Measurements from ENCODE around the gene ATP6V1F.

Gene ATP6V1F

GRCh38 chr7:128843938-128844621, 18.6 kb upstream of the ATP6V1F start:
- no peak overlapping the region for H3K4me3 ChIP-seq (ENCODE audit: low read length)
- WGBS, result 96% methylated on average over 17 of the region's 17 CpGs
- H3K9ac ChIP-seq (ENCODE audit: low read depth, low read length), result no peak overlapping the region
- H3K9me3 ChIP-seq (ENCODE audit: insufficient read depth, low read depth, low read length), result no peaks in the 10 kb centered on the region
- peaks cover 40% of the 10 kb centered on the region; the same call in 1 of the 2 replicates for H3K36me3 ChIP-seq (ENCODE audit: insufficient read depth, low read length)
- H3K27ac ChIP-seq (ENCODE audit: low read depth, low read length), result no peak overlapping the region
- no peaks in the 10 kb centered on the region for H3K4me1 ChIP-seq (ENCODE audit: insufficient read depth, low read length)
- H3K27me3 ChIP-seq (ENCODE audit: insufficient read depth, low read length), result no peaks in the 10 kb centered on the region

DNA sequence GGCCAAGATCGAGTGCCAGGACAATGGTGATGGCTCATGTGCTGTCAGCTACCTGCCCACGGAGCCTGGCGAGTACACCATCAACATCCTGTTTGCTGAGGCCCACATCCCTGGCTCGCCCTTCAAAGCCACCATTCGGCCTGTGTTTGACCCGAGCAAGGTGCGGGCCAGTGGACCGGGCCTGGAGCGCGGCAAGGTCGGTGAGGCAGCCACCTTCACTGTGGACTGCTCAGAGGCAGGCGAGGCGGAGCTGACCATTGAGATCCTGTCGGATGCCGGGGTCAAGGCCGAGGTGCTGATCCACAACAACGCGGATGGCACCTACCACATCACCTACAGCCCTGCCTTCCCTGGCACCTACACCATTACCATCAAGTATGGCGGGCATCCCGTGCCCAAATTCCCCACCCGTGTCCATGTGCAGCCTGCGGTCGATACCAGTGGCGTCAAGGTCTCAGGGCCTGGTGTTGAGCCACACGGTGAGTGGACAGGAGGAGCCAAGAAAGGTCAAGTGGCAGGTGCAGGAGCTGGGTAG, 17.8 kb upstream of the ATP6V1F start:
- no peaks in the 10 kb centered on the region for H3K27me3 ChIP-seq (ENCODE audit: insufficient read depth, low read length)
- H3K36me3 ChIP-seq (ENCODE audit: insufficient read depth, low read length), result peaks cover 46% of the 10 kb centered on the region; the same call in 1 of the 2 replicates
- WGBS, result 96% methylated on average over 25 of the region's 25 CpGs
- H3K9me3 ChIP-seq (ENCODE audit: insufficient read depth, low read depth, low read length), result no peaks in the 10 kb centered on the region
- H3K4me1 ChIP-seq (ENCODE audit: insufficient read depth, low read length), result no peaks in the 10 kb centered on the region
- no peak overlapping the region for H3K27ac ChIP-seq (ENCODE audit: low read depth, low read length)
- H3K9ac ChIP-seq (ENCODE audit: low read depth, low read length), result no peak overlapping the region
- no peak overlapping the region for H3K4me3 ChIP-seq (ENCODE audit: low read length)

DNA sequence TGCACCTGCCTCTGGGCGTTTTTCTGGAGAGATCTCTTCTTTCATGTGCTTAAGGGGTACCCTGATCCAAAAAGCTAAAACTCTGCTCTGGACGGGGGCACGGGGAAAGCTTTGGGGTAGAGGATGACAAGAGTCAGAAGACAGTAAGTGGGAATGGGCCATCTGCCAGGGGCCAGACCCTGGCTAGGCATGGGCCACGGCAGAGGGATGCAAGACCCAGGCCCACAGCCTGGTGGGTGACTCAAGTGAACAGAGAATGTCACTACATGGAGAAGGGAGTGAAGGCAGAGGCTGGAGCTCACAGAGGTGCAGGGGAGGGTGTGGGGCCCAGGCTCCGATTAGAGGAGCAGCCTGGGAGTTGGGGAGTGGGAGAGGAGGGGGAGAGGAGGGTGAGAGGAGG, 17.2 kb upstream of the ATP6V1F start:
- H3K36me3 ChIP-seq (ENCODE audit: insufficient read depth, low read length), result peaks cover 46% of the 10 kb centered on the region; the same call in 1 of the 2 replicates
- no peaks in the 10 kb centered on the region for H3K4me1 ChIP-seq (ENCODE audit: insufficient read depth, low read length)
- H3K4me3 ChIP-seq (ENCODE audit: low read length), result no peak overlapping the region
- no peak overlapping the region for H3K9ac ChIP-seq (ENCODE audit: low read depth, low read length)
- no peak overlapping the region for H3K27ac ChIP-seq (ENCODE audit: low read depth, low read length)
- WGBS, result 89% methylated on average over 5 of the region's 5 CpGs
- H3K27me3 ChIP-seq (ENCODE audit: insufficient read depth, low read length), result no peaks in the 10 kb centered on the region
- no peaks in the 10 kb centered on the region for H3K9me3 ChIP-seq (ENCODE audit: insufficient read depth, low read depth, low read length)

DNA sequence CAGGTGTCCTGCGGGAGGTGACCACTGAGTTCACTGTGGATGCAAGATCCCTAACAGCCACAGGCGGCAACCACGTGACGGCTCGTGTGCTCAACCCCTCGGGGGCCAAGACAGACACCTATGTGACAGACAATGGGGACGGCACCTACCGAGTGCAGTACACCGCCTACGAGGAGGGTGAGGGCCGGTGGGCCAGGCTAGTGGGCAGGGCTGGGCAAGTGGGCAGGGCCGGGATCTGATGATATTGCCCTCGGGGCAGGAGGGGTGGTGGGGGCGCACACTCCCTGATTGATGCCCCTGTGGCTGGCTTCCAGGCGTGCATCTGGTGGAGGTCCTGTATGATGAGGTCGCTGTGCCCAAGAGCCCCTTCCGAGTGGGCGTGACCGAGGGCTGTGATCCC, 16.7 kb upstream of the ATP6V1F start:
- no peak overlapping the region for H3K27ac ChIP-seq (ENCODE audit: low read depth, low read length)
- WGBS, result 92% methylated on average over 19 of the region's 19 CpGs
- no peaks in the 10 kb centered on the region for H3K4me1 ChIP-seq (ENCODE audit: insufficient read depth, low read length)
- no peaks in the 10 kb centered on the region for H3K27me3 ChIP-seq (ENCODE audit: insufficient read depth, low read length)
- H3K9ac ChIP-seq (ENCODE audit: low read depth, low read length), result no peak overlapping the region
- H3K36me3 ChIP-seq (ENCODE audit: insufficient read depth, low read length), result peaks cover 48% of the 10 kb centered on the region; the same call in 1 of the 2 replicates
- no peak overlapping the region for H3K4me3 ChIP-seq (ENCODE audit: low read length)
- H3K9me3 ChIP-seq (ENCODE audit: insufficient read depth, low read depth, low read length), result no peaks in the 10 kb centered on the region

DNA sequence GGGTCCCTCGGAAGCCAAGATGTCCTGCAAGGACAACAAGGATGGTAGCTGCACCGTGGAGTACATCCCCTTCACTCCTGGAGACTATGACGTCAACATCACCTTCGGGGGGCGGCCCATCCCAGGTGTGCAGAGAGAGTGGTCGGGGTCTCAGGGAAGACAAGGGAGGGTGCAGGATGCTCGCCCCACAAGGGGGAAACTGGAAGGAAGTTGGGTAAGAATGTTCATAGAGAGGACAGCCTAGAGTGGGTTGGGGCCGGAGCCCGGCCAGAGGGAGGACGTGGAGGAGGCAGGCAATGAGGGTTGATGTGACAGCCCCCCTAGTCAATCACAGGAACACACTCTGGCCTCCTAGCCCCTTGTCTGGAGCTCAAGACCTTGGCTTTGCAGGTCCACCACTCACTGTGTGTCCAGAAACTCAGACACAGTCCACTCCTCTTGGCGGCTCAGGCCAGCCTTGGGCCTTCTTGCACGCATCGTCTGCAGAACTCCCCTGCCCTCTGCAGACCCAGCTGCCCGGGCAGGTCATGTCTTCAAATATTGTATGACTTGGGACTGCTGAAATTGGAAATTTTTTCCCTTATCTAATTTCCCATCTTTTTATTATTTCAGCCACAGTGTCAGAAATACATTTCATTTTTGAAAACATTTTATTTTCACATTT, 15.7 kb upstream of the ATP6V1F start:
- no peak overlapping the region for H3K9ac ChIP-seq (ENCODE audit: low read depth, low read length)
- no peaks in the 10 kb centered on the region for H3K9me3 ChIP-seq (ENCODE audit: insufficient read depth, low read depth, low read length)
- no peak overlapping the region for H3K27ac ChIP-seq (ENCODE audit: low read depth, low read length)
- H3K4me3 ChIP-seq (ENCODE audit: low read length), result no peak overlapping the region
- no peaks in the 10 kb centered on the region for H3K27me3 ChIP-seq (ENCODE audit: insufficient read depth, low read length)
- WGBS, result 95% methylated on average over 14 of the region's 14 CpGs
- no peaks in the 10 kb centered on the region for H3K4me1 ChIP-seq (ENCODE audit: insufficient read depth, low read length)
- H3K36me3 ChIP-seq (ENCODE audit: insufficient read depth, low read length), result peaks cover 55% of the 10 kb centered on the region; the same call in 1 of the 2 replicates

DNA sequence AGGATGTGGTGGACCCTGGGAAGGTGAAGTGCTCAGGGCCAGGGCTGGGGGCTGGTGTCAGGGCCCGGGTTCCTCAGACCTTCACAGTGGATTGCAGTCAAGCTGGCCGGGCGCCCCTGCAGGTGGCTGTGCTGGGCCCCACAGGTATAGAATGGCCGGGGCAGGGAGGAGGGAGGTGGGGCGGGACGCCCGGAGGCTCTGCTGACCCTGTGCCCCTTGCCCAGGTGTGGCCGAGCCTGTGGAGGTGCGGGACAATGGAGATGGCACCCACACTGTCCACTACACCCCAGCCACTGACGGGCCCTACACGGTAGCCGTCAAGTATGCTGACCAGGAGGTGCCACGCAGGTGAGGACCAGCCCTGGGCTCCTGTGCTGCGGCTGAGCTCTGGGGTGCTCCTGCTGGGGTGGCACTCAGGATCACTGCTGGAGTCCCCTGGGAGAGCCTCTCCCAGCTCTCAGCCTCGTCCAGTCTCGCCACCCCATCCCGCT, 14.9 kb upstream of the ATP6V1F start:
- H3K9me3 ChIP-seq (ENCODE audit: insufficient read depth, low read depth, low read length), result no peaks in the 10 kb centered on the region
- no peaks in the 10 kb centered on the region for H3K4me1 ChIP-seq (ENCODE audit: insufficient read depth, low read length)
- no peaks in the 10 kb centered on the region for H3K27me3 ChIP-seq (ENCODE audit: insufficient read depth, low read length)
- H3K4me3 ChIP-seq (ENCODE audit: low read length), result no peak overlapping the region
- no peak overlapping the region for H3K9ac ChIP-seq (ENCODE audit: low read depth, low read length)
- H3K27ac ChIP-seq (ENCODE audit: low read depth, low read length), result no peak overlapping the region
- H3K36me3 ChIP-seq (ENCODE audit: insufficient read depth, low read length), result peaks cover 59% of the 10 kb centered on the region
- 96% methylated on average over 17 of the region's 17 CpGs for WGBS

GRCh38 chr7:128848289-128849155, 14.1 kb upstream of the ATP6V1F start:
- Histone ChIP-seq H3K36me3 (ENCODE audit: insufficient read depth, low read length) (peaks cover 58% of the 10 kb centered on the region), H3K27me3 (ENCODE audit: insufficient read depth, low read length) (no peaks in the 10 kb centered on the region)

GRCh38 chr7:128849156-128849515, 13.5 kb upstream of the ATP6V1F start:
- Histone ChIP-seq H3K4me1 (ENCODE audit: insufficient read depth, low read length) (no peaks in the 10 kb centered on the region), H3K27me3 (ENCODE audit: insufficient read depth, low read length) (no peaks in the 10 kb centered on the region), H3K4me3 (ENCODE audit: low read length) (no peak overlapping the region), H3K27ac (ENCODE audit: low read depth, low read length) (no peak overlapping the region), H3K36me3 (ENCODE audit: insufficient read depth, low read length) (peaks cover 60% of the 10 kb centered on the region), H3K9ac (ENCODE audit: low read depth, low read length) (no peak overlapping the region; the same call in 1 of the 2 replicates), H3K9me3 (ENCODE audit: insufficient read depth, low read depth, low read length) (no peaks in the 10 kb centered on the region)
- 96% methylated on average over 16 of the region's 16 CpGs for WGBS

More at GRCh38 chr7:128848289-128849155, 14.1 kb upstream of the ATP6V1F start:
- H3K4me1 ChIP-seq (ENCODE audit: insufficient read depth, low read length), result no peaks in the 10 kb centered on the region
- H3K4me3 ChIP-seq (ENCODE audit: low read length), result no peak overlapping the region
- 95% methylated on average over 31 of the region's 31 CpGs for WGBS
- H3K27ac ChIP-seq (ENCODE audit: low read depth, low read length), result no peak overlapping the region
- no peak overlapping the region for H3K9ac ChIP-seq (ENCODE audit: low read depth, low read length)
- no peaks in the 10 kb centered on the region for H3K9me3 ChIP-seq (ENCODE audit: insufficient read depth, low read depth, low read length)

DNA sequence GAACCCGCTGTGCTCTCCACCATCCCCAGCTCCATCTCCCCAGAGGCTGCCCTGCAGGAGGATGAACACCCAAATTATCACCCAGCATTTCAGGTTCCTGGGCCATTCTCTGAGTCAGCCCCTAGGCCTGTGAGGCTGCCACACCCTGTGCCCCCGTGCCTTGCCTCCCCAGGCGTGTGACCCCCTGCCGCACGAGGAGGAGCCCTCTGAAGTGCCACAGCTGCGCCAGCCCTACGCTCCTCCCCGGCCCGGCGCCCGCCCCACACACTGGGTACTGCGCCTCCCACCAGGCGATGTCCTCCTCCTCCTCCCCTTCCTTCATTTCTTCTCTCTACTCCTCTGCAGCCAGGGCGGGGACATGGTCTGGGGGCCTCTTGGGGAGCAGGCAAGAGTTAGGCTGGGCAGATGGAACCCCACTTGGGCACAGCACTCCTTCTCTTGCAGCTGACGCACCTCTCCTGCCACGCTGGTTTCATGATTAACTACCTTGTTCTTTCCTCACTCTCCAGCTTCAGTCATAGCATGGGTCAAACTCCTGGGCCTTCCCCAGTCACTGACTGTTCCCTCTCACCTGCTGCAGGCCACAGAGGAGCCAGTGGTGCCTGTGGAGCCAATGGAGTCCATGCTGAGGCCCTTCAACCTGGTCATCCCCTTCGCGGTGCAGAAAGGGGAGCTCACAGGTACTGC, 12.7 kb upstream of the ATP6V1F start:
- H3K27ac ChIP-seq (ENCODE audit: low read depth, low read length), result no peak overlapping the region
- H3K9ac ChIP-seq (ENCODE audit: low read depth, low read length), result no peak overlapping the region; the same call in 1 of the 2 replicates
- H3K9me3 ChIP-seq (ENCODE audit: insufficient read depth, low read depth, low read length), result no peaks in the 10 kb centered on the region
- H3K4me3 ChIP-seq (ENCODE audit: low read length), result no peak overlapping the region
- peaks cover 61% of the 10 kb centered on the region for H3K36me3 ChIP-seq (ENCODE audit: insufficient read depth, low read length)
- WGBS, result 95% methylated on average over 18 of the region's 18 CpGs
- no peaks in the 10 kb centered on the region for H3K27me3 ChIP-seq (ENCODE audit: insufficient read depth, low read length)
- H3K4me1 ChIP-seq (ENCODE audit: insufficient read depth, low read length), result no peaks in the 10 kb centered on the region

GRCh38 chr7:128852537-128853254, 10.0 kb upstream of the ATP6V1F start:
- Histone ChIP-seq H3K27ac (ENCODE audit: low read depth, low read length) (no peak overlapping the region), H3K4me3 (ENCODE audit: low read length) (no peak overlapping the region), H3K9ac (ENCODE audit: low read depth, low read length) (no peak overlapping the region), H3K36me3 (ENCODE audit: insufficient read depth, low read length) (peaks cover 62% of the 10 kb centered on the region), H3K9me3 (ENCODE audit: insufficient read depth, low read depth, low read length) (no peaks in the 10 kb centered on the region), H3K27me3 (ENCODE audit: insufficient read depth, low read length) (no peaks in the 10 kb centered on the region), H3K4me1 (ENCODE audit: insufficient read depth, low read length) (no peaks in the 10 kb centered on the region)
- 95% methylated on average over 28 of the region's 28 CpGs for WGBS
